HPDE6-E6E7 (cell line): ENCODE measurements around the gene ALOX15B.
A peak's percentile ranks its signal among the peaks of the same experiment; 100 is the strongest.
"Not testable (repeated sequence)": the region's sequence is repeated elsewhere in the genome, so short reads cannot be mapped to it uniquely, and the experiment has no call there.

Source experiments
- DNase-seq: peaks from one replicate; pipeline ENCODE4 v3.0.0; 2011; ENCODE audit warnings: missing footprints; ENCODE audit errors: extremely low spot score

ALOX15B gene

GRCh38 chr17:8062807-8063483 is 24.1 kb downstream of the ALOX15B start:
- DNase-seq: no peak

- no peak for DNase-seq
Observed at GRCh38 chr17:8063761-8064534, 25.1 kb downstream of the ALOX15B start.

- no peak for DNase-seq
Observed at GRCh38 chr17:8064561-8065019, 25.7 kb downstream of the ALOX15B start.

- DNase-seq: no peak
Observed at GRCh38 chr17:8066841-8067775, 28.2 kb downstream of the ALOX15B start.

GRCh38 chr17:8067806-8068205 is 28.9 kb downstream of the ALOX15B start:
- no peak for DNase-seq

- no peak for DNase-seq
Observed at GRCh38 chr17:8068736-8069586, 30.1 kb downstream of the ALOX15B start.

GRCh38 chr17:8069587-8069860 is 30.7 kb downstream of the ALOX15B start:
- DNase-seq: no peak

GRCh38 chr17:8071496-8071895 is 32.6 kb downstream of the ALOX15B start:
- no peak for DNase-seq

- DNase-seq: no peak
Observed at GRCh38 chr17:8072341-8072728, 33.5 kb downstream of the ALOX15B start.

GRCh38 chr17:8072729-8073461 is 34.0 kb downstream of the ALOX15B start:
- DNase-seq: no peak

GRCh38 chr17:8073627-8074484 is 35.0 kb downstream of the ALOX15B start:
- peak; percentile 70 for DNase-seq

GRCh38 chr17:8074554-8074953 is 35.7 kb downstream of the ALOX15B start:
- no peak for DNase-seq

- no peak for DNase-seq
Observed at GRCh38 chr17:8075081-8075480, 36.2 kb downstream of the ALOX15B start.

GRCh38 chr17:8075574-8076342 is 36.9 kb downstream of the ALOX15B start:
- no peak for DNase-seq

GRCh38 chr17:8076502-8077266 is 37.8 kb downstream of the ALOX15B start:
- DNase-seq: no peak

- not testable (repeated sequence) for DNase-seq
Observed at GRCh38 chr17:8077939-8078338, 39.1 kb downstream of the ALOX15B start.

- DNase-seq: peak; percentile 70
Observed at GRCh38 chr17:8079291-8080207, 40.7 kb downstream of the ALOX15B start.
